ENCODE results near the gene IPP. TPM values are rescaled to one million over a fixed set of nuclear protein-coding genes. Genes with fewer than 3 reads are reported as not detected.

Gene IPP
- total and polyA plus RNA-seq, 2 of the 8 experiments (the other 6 are each of a cell fraction or from before 2014, with no cell fraction given): 1.4 to 5.6 TPM

DNA sequence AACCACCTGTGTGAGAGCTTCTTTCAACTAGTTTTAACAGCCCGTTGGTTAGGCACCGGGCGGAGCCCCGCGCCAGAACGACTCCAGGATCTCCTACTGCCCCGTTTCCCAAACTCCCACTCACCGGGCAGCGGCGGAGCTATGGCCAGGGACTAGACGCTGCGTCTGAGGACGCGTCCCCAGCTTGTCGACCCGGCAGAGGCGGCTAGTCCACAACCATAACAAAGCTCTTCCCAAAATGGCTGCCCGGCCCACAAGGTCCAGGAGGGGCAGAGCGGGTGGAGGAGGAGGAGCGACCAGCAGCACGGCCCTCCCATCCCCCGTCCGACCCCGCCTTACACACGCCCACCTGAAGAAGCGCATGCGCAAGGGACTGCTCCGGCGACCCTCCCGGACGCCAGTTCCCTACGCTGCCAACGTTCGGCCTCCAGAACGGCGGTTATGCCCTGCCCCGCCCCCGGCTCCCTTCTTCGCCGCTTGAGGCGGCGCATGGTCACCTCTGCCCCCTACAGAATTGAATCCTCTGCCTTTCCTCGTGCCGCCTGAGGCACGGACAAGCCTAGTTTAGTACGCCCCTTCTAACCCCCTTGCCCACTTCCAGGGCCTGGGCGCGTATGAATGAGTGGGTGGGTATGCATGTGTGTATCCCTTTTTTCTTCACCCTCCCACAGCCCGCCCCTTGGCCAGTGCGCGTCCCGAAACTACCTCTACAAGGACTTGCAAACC lies 64.0 kb downstream of the IPP start, which contains the start of gene GPBP1L1 (continued):
- TF ChIP-seq, protein P1, sequence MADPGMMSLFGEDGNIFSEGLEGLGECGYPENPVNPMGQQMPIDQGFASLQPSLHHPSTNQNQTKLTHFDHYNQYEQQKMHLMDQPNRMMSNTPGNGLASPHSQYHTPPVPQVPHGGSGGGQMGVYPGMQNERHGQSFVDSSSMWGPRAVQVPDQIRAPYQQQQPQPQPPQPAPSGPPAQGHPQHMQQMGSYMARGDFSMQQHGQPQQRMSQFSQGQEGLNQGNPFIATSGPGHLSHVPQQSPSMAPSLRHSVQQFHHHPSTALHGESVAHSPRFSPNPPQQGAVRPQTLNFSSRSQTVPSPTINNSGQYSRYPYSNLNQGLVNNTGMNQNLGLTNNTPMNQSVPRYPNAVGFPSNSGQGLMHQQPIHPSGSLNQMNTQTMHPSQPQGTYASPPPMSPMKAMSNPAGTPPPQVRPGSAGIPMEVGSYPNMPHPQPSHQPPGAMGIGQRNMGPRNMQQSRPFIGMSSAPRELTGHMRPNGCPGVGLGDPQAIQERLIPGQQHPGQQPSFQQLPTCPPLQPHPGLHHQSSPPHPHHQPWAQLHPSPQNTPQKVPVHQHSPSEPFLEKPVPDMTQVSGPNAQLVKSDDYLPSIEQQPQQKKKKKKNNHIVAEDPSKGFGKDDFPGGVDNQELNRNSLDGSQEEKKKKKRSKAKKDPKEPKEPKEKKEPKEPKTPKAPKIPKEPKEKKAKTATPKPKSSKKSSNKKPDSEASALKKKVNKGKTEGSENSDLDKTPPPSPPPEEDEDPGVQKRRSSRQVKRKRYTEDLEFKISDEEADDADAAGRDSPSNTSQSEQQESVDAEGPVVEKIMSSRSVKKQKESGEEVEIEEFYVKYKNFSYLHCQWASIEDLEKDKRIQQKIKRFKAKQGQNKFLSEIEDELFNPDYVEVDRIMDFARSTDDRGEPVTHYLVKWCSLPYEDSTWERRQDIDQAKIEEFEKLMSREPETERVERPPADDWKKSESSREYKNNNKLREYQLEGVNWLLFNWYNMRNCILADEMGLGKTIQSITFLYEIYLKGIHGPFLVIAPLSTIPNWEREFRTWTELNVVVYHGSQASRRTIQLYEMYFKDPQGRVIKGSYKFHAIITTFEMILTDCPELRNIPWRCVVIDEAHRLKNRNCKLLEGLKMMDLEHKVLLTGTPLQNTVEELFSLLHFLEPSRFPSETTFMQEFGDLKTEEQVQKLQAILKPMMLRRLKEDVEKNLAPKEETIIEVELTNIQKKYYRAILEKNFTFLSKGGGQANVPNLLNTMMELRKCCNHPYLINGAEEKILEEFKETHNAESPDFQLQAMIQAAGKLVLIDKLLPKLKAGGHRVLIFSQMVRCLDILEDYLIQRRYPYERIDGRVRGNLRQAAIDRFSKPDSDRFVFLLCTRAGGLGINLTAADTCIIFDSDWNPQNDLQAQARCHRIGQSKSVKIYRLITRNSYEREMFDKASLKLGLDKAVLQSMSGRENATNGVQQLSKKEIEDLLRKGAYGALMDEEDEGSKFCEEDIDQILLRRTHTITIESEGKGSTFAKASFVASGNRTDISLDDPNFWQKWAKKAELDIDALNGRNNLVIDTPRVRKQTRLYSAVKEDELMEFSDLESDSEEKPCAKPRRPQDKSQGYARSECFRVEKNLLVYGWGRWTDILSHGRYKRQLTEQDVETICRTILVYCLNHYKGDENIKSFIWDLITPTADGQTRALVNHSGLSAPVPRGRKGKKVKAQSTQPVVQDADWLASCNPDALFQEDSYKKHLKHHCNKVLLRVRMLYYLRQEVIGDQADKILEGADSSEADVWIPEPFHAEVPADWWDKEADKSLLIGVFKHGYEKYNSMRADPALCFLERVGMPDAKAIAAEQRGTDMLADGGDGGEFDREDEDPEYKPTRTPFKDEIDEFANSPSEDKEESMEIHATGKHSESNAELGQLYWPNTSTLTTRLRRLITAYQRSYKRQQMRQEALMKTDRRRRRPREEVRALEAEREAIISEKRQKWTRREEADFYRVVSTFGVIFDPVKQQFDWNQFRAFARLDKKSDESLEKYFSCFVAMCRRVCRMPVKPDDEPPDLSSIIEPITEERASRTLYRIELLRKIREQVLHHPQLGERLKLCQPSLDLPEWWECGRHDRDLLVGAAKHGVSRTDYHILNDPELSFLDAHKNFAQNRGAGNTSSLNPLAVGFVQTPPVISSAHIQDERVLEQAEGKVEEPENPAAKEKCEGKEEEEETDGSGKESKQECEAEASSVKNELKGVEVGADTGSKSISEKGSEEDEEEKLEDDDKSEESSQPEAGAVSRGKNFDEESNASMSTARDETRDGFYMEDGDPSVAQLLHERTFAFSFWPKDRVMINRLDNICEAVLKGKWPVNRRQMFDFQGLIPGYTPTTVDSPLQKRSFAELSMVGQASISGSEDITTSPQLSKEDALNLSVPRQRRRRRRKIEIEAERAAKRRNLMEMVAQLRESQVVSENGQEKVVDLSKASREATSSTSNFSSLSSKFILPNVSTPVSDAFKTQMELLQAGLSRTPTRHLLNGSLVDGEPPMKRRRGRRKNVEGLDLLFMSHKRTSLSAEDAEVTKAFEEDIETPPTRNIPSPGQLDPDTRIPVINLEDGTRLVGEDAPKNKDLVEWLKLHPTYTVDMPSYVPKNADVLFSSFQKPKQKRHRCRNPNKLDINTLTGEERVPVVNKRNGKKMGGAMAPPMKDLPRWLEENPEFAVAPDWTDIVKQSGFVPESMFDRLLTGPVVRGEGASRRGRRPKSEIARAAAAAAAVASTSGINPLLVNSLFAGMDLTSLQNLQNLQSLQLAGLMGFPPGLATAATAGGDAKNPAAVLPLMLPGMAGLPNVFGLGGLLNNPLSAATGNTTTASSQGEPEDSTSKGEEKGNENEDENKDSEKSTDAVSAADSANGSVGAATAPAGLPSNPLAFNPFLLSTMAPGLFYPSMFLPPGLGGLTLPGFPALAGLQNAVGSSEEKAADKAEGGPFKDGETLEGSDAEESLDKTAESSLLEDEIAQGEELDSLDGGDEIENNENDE (IDR thresholded peaks at IDR 0.05; ENCODE audit: insufficient replicate concordance, low read length): no peak
- TF ChIP-seq SP1 (IDR thresholded peaks at IDR 0.05; ENCODE audit: low read depth, low read length): 0 out of 2 replicates have a peak, but pooled peaks have one; percentile 4
- TF ChIP-seq RAD21 (IDR thresholded peaks at IDR 0.05 in 1 of 2, conservative IDR thresholded peaks at IDR 0.05 in 1 of 2; ENCODE audit: low read depth in 2 of 2, low read length in 2 of 2): no peak
- TF ChIP-seq SP2 (IDR thresholded peaks at IDR 0.05; ENCODE audit: low read length): no peak
- no peak for TF ChIP-seq KDM5A (IDR thresholded peaks at IDR 0.05; ENCODE audit: low read length)
- TF ChIP-seq RNF2 (IDR thresholded peaks at IDR 0.05; ENCODE audit: borderline replicate concordance, low read depth, low read length, missing control alignments, poor library complexity, severe bottlenecking): no peak
- no peak for TF ChIP-seq CTBP2 (IDR thresholded peaks at IDR 0.05; ENCODE audit: borderline replicate concordance, insufficient read depth, insufficient read length, low read length)
- TF ChIP-seq RFX5 (IDR thresholded peaks at IDR 0.05; ENCODE audit: borderline replicate concordance, low read depth, low read length): no peak
- TF ChIP-seq EZH2 (IDR thresholded peaks at IDR 0.05; ENCODE audit: low read depth, low read length, severe bottlenecking): no peak
